Thyroid gland (tissue), 4 donors: ENCODE measurements around the gene UBE2Q1. TPM values are rescaled to one million over a fixed set of nuclear protein-coding genes. Genes with fewer than 3 reads are reported as not detected.
A peak's percentile ranks its signal among the peaks of the same experiment; 100 is the strongest.

Experiments used
- DNase-seq, 2 donors: peaks; one replicate each; pipeline ENCODE4 v3.0.0-alpha.2; 2019
- H3K27ac ChIP-seq, 3 donors: fragments of 200-600 bp; sonication (generic); 1 replicate in 2 of 3; 2 replicates in 1 of 3; pipeline ENCODE4 v1.5.1; 2016 to 2019; ENCODE audit warnings: mild to moderate bottlenecking in 1 of 3, moderate library complexity in 1 of 3
- H3K27me3 ChIP-seq: fragments of 200-600 bp; sonication (generic); one replicate; pipeline ENCODE4 v1.5.1; 2019
- H3K36me3 ChIP-seq, 2 donors: fragments of 200-600 bp; sonication (generic); one replicate each; pipeline ENCODE4 v1.5.1; 2016 to 2019
- H3K4me1 ChIP-seq, 2 donors: fragments of 200-600 bp; sonication (generic); one replicate each; pipeline ENCODE4 v1.5.1; 2017 to 2019
- H3K4me3 ChIP-seq, 3 donors: fragments of 200-600 bp; sonication (generic); replicated peaks in 1 of 3; 1 replicate in 2 of 3; 2 replicates in 1 of 3; pipeline ENCODE4 v1.5.1; 2016; ENCODE audit warnings: mild to moderate bottlenecking in 1 of 3
- H3K9me3 ChIP-seq: fragments of 200-600 bp; sonication (generic); one replicate; pipeline ENCODE4 v1.5.1; 2017
- POLR2A ChIP-seq, 2 donors: fragments of 450-650 bp; IDR thresholded peaks; one replicate each; pipeline ENCODE4 v1.6.1; 2017; ENCODE audit warnings: antibody characterized with exemption in 2 of 2, mild to moderate bottlenecking in 2 of 2, moderate library complexity in 1 of 2
- WGBS, 2 donors: methylation state at CpG; one replicate each; pipeline ENCODE4 v1.1.5; 2017; 5-methylcytosine and 5-hydroxymethylcytosine counted together
- intact Hi-C: fragments of 100-400 bp; cut with DNase I; formaldehyde crosslinking; loops from one replicate; pipeline ENCODE4 v1.15.1; 2023
- total RNA-seq, 4 donors: library from RNA; depleted of rRNA; stranded (reverse); fragments of >200 nt; gene quantifications; one replicate each; pipeline ENCODE4 v1.2.3, GENCODE V29; 2016
- TF ChIP-seq, protein P1 (sequence below), 6 experiments: fragments of 200-600 bp in 3 of 6; fragments of 450-650 bp in 3 of 6; sonication (generic) in 3 of 6; IDR thresholded peaks; one replicate each; pipeline ENCODE4 v1.5.1; 2016 to 2019; ENCODE audit warnings: antibody characterized with exemption in 6 of 6, mild to moderate bottlenecking in 2 of 6, inconsistent platforms in 1 of 6, moderate library complexity in 1 of 6

UBE2Q1 gene
- total RNA-seq, 4 donors from 2014 or later: 24.5 to 61.3 (median 28.7) TPM

DNA sequence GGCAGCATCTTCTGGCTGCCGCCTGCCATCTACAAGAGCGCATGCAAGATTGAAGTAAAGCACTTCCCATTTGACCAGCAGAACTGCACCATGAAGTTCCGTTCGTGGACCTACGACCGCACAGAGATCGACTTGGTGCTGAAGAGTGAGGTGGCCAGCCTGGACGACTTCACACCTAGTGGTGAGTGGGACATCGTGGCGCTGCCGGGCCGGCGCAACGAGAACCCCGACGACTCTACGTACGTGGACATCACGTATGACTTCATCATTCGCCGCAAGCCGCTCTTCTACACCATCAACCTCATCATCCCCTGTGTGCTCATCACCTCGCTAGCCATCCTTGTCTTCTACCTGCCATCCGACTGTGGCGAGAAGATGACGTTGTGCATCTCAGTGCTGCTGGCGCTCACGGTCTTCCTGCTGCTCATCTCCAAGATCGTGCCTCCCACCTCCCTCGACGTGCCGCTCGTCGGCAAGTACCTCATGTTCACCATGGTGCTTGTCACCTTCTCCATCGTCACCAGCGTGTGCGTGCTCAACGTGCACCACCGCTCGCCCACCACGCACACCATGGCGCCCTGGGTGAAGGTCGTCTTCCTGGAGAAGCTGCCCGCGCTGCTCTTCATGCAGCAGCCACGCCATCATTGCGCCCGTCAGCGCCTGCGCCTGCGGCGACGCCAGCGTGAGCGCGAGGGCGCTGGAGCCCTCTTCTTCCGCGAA lies 12.9 kb upstream of the UBE2Q1 start:
- no peaks in the 10 kb centered on the region for H3K27me3 ChIP-seq
- H3K27ac ChIP-seq: no peak overlapping the region

DNA sequence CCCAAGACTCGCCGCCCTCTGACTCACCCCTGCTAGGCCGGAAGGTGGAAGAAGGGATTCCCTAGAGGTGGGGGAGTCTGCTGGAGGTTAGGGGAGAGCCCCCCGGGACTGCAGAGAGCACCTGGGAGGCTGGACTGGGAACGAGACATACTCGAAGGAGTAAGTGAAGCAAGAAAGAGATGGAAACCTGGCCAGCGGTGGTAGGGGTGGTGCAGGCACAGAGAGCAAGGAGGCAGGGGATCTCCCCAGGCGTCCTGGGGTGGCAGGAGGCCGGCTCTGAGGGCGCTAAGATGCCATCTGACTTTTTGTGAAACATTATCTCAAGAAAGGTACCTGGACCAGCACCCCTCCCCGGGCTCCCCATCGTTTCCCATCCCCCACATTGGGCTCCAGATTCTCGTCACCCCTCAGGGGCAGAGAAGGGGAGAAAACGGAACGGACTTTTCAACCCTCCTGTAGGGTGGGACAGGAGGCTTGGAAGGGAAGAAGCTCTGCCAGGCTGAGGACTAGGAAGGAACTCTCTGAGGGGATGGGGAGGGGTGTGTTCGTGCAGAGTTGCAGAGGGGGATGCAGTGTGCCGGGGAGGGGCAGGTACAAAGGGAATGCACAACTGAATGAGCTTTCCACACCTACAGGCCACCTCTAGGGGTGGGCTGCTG lies 9.8 kb upstream of the UBE2Q1 start:
- Histone ChIP-seq H3K36me3 (no peaks in the 10 kb centered on the region), H3K27ac (no peak overlapping the region), H3K4me3 (no peak overlapping the region), H3K27me3 (no peaks in the 10 kb centered on the region), H3K4me1 (peaks cover 0 to 10% of the 10 kb centered on the region in 2 donors), H3K9me3 (no peaks in the 10 kb centered on the region)
- no peak for TF ChIP-seq POLR2A (IDR thresholded peaks at IDR 0.05)
- TF ChIP-seq, protein P1, sequence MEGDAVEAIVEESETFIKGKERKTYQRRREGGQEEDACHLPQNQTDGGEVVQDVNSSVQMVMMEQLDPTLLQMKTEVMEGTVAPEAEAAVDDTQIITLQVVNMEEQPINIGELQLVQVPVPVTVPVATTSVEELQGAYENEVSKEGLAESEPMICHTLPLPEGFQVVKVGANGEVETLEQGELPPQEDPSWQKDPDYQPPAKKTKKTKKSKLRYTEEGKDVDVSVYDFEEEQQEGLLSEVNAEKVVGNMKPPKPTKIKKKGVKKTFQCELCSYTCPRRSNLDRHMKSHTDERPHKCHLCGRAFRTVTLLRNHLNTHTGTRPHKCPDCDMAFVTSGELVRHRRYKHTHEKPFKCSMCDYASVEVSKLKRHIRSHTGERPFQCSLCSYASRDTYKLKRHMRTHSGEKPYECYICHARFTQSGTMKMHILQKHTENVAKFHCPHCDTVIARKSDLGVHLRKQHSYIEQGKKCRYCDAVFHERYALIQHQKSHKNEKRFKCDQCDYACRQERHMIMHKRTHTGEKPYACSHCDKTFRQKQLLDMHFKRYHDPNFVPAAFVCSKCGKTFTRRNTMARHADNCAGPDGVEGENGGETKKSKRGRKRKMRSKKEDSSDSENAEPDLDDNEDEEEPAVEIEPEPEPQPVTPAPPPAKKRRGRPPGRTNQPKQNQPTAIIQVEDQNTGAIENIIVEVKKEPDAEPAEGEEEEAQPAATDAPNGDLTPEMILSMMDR (IDR thresholded peaks at IDR 0.05): peak in 1 of 6 experiments; percentile 0
- intact Hi-C loops: loop anchor here (10.0 kb wide), 1 partner anchor 497 kb away; the partner anchor contains the start of gene EFNA4
- DNase-seq: no peak
- WGBS, 2 donors: 29 to 35% methylated on average over 17 of the region's 17 CpGs

More for the DNA sequence above, 12.9 kb upstream of the UBE2Q1 start:
- Histone ChIP-seq H3K36me3 (no peaks in the 10 kb centered on the region), H3K4me3 (no peak overlapping the region), H3K9me3 (no peaks in the 10 kb centered on the region), H3K4me1 (peaks cover 0 to 10% of the 10 kb centered on the region in 2 donors)
- intact Hi-C loops: no loop called here
- TF ChIP-seq, protein P1 (IDR thresholded peaks at IDR 0.05): no peak
- TF ChIP-seq POLR2A (IDR thresholded peaks at IDR 0.05): no peak
- WGBS, 2 donors: 95 to 96% methylated on average over 59 of the region's 59 CpGs
- DNase-seq: no peak

DNA sequence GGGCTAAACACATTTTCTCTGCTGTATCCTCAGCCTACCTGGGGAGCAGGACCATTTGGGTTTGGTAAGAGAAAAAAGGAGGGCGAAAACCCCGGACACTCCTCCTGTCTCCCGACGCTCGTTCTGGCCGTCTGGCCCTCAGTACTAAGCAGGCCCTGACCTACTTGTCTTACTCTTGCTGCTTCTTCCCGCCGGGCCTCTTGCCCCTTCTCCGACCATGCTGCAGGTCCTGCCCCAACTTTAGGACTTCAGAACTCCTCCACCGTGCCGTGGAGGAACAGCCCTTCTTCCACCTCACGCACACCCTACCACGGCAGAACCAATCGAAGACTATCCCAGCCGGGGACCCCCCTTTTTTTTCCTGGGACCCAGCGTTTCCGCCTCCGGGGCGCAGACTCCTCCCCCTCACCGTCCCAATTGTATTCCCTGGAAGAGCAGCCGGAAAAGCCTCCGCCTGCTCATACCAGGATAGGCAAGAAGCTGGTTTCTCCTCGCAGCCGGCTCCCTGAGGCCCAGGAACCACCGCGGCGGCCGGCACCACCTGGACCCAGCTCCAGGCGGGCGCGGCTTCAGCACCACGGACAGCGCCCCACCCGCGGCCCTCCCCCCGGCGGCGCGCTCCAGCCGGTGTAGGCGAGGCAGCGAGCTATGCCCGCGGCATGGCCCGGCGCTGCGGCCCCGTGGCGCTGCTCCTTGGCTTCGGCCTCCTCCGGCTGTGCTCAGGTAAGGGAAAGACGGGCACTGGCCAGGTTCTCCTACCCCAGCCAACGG lies 9.1 kb upstream of the UBE2Q1 start, which contains the start of gene CHRNB2:
Gene CHRNB2, plus strand, starts transcription at position 393 of the 771 bp plus-strand sequence. Its CDS starts 267 bp downstream, at position 660.
- Histone ChIP-seq H3K4me1 (peaks cover 0 to 10% of the 10 kb centered on the region in 2 donors), H3K9me3 (no peaks in the 10 kb centered on the region), H3K27me3 (no peaks in the 10 kb centered on the region), H3K4me3 (no peak within 1 kb of the TSS), H3K36me3 (no peaks in the 10 kb centered on the region), H3K27ac (no peak within 1 kb of the TSS)
- WGBS, 2 donors: 3 to 5% methylated on average over 27 to 30 of the region's 53 CpGs
- peak; percentile 76 to 80 for DNase-seq
- TF ChIP-seq, protein P1 (IDR thresholded peaks at IDR 0.05): peak in 1 of 6 experiments; percentile 8
- TF ChIP-seq POLR2A (IDR thresholded peaks at IDR 0.05): no peak
- intact Hi-C loops: loop anchor here (10.0 kb wide), 1 partner anchor 497 kb away; the partner anchor contains the start of gene EFNA4

DNA sequence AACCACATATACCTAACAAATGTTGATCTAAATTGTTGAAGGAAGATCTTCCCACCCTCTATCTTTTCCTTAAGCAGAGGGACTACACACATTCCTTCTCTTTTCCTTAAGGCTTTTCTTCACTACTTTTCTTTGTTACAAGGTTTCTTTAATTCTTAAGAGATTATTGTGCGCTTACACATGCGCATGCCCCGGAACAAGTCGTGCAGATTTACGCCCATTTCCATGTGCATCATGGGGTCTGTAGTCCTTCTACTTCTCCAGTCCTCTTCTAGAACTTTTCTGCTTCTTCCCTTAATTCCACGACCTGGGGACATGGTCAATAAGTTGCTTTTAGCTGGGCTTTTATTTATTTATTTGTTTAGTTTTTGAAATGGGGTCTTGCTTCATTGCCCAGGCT lies 7.4 kb upstream of the UBE2Q1 start:
- intact Hi-C loops: loop anchor here (10.0 kb wide), 1 partner anchor 499 kb away; the partner anchor contains the start of gene EFNA4
- Histone ChIP-seq H3K36me3 (no peaks in the 10 kb centered on the region), H3K27me3 (no peaks in the 10 kb centered on the region), H3K27ac (no peak overlapping the region), H3K4me1 (peaks cover 0 to 10% of the 10 kb centered on the region in 2 donors), H3K4me3 (no peak overlapping the region), H3K9me3 (no peaks in the 10 kb centered on the region)
- 85 to 93% methylated on average over 6 of the region's 6 CpGs for WGBS, 2 donors
- DNase-seq: no peak
- TF ChIP-seq POLR2A (IDR thresholded peaks at IDR 0.05): no peak
- TF ChIP-seq, protein P1 (IDR thresholded peaks at IDR 0.05): no peak
